Subcutaneous adipose tissue (tissue), 4 donors: ENCODE results near the gene TNPO2. TPM values are rescaled to one million over a fixed set of nuclear protein-coding genes. Genes with fewer than 3 reads are reported as not detected.

Experiments used
- total RNA-seq, 4 donors: library from RNA; depleted of rRNA; stranded (reverse); fragments of >200 nt; gene quantifications; one replicate each; pipeline ENCODE4 v1.1.0, GENCODE V29; 2016
- TF ChIP-seq, protein P1 (sequence below): fragments of 450-650 bp; IDR thresholded peaks from one replicate; pipeline ENCODE4 v1.5.1; 2016; ENCODE audit warnings: low read depth, mild to moderate bottlenecking, control low read depth, antibody characterized with exemption, moderate library complexity

Gene TNPO2
- 10 to 100 TPM; 42.6 to 66.3 (median 61.3) TPM for total RNA-seq

DNA sequence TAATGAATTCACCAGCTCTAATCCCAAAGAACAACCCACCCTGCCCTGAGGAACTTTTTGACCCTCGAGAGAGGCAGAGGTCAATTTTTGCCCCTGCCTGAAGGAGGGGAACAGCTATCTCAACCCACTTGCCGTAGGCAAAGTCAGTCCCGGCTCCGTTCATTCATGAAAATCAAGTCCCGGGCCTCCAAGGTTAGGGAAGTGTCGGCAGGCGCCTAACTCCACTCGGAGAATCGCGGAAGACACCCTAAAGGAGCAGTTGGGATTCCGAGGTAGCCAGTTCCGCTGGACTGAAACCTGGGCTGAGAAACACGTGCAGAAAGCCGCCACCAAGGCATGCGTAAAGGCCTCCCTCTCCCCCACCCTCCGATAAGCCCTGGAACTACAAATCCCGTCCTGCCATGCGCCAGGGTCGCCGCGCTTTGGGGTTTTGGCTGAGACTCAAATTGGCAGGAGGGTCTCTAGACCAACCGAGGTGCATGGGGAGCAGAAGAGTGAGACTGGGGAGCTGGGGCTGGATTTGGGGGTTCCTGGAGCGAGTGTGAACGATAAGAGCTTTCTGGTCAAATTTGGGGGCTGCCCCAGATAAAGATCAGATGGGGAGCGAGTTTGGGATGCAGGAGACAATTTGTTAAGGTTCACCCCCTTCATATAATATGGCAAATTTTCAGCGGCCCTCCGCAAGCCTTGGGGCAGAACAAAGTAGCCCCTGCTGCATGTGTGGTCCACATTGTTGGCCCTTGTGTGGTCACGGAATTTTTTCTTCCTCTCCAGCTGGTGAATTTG, at the start of gene TNPO2:
TNPO2 (minus strand) TSS at position 292 of the 786 bp plus-strand sequence. CDS start 2,955 bp downstream, outside the sequence.
- TF ChIP-seq, protein P1, sequence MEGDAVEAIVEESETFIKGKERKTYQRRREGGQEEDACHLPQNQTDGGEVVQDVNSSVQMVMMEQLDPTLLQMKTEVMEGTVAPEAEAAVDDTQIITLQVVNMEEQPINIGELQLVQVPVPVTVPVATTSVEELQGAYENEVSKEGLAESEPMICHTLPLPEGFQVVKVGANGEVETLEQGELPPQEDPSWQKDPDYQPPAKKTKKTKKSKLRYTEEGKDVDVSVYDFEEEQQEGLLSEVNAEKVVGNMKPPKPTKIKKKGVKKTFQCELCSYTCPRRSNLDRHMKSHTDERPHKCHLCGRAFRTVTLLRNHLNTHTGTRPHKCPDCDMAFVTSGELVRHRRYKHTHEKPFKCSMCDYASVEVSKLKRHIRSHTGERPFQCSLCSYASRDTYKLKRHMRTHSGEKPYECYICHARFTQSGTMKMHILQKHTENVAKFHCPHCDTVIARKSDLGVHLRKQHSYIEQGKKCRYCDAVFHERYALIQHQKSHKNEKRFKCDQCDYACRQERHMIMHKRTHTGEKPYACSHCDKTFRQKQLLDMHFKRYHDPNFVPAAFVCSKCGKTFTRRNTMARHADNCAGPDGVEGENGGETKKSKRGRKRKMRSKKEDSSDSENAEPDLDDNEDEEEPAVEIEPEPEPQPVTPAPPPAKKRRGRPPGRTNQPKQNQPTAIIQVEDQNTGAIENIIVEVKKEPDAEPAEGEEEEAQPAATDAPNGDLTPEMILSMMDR, result no peak

GRCh38 chr19:12772323-12772722, 48.6 kb upstream of the TNPO2 start:
- TF ChIP-seq, protein P1, result no peak

- TF ChIP-seq, protein P1, result no peak
Measured at GRCh38 chr19:12770922-12771321, 47.2 kb upstream of the TNPO2 start.

DNA sequence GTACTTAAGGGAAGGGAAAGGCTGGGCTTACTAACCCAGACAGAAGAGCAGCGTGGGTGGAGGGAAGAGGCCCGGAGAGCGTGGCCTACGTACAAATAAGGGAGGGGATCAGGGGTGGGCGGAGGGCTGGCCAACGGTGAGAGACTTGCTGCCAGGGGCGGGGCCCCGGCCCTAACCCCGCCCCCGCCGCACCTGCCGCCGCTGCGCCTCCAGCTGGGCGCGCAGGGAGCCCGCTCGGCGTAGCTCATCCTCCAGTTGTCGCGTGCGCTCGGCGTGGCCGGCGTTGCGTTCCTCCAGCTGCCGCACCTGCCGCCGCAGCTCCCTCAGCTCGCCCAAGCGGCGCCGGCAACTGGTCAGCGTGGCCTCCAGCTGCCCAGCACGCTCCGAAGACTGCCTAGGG, 46.0 kb upstream of the TNPO2 start:
- TF ChIP-seq, protein P1, result no peak

DNA sequence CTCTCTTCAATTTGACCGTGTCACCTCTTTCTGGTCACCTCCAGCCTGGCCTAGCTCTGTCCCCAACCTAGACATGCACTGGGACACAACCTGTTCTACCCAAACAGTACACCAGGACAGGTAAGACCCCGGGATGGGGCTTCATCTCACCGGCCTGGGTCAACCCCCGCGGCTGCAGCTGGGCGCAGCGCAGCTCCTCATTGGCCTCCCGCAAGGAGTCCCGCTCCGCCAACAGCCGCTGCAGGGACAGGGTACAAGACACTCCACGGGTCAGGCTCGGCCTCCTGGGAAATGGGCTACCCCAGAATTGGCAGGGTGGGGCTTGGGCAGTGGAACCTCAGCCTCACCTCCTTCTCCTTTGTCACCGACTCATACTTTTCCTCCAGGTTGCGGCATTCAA, 43.9 kb upstream of the TNPO2 start:
- TF ChIP-seq, protein P1, result no peak

- TF ChIP-seq, protein P1, result no peak
Measured at GRCh38 chr19:12767150-12767549, 43.4 kb upstream of the TNPO2 start.

DNA sequence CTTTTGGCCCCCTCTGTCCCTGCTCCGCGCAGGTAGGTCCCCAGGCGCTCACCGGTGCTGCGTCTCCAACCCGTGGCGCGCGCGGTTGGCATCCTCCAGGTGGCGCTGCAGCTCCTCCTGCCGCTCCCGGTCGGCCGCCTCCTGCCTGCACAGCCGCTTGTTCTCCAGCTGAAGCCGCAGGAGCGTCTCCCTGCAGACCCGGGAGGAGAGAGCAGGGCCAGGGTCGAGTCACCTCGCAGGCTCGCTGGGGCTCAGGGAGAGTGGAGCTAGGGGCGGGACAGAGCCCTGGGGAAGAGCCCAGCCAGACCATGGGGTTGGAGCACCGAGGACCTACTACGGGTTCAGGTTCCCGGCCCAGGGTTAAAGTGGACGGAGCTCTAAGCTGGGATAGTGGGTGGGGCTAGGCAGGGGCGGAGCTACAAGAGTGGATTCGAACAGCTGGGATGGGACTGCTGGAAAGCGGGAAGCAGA, 42.4 kb upstream of the TNPO2 start:
- TF ChIP-seq, protein P1, result no peak
